Measurements from ENCODE around the gene CENPK. TPM values are rescaled to one million over a fixed set of nuclear protein-coding genes. Genes with fewer than 3 reads are reported as not detected.

The CENPK gene
- total RNA-seq, 1 donor from 2014 or later: 26.2 TPM

- Mint-ChIP-seq H3K36me3 (no peaks in the 10 kb centered on the region), H3K27me3 (ENCODE audit: low read depth) (no peaks in the 10 kb centered on the region), H3K9me3 (no peaks in the 10 kb centered on the region), H3K27ac (no peak overlapping the region), H3K4me3 (no peak overlapping the region), H3K4me1 (peaks cover 12% of the 10 kb centered on the region)
- DNase-seq (ENCODE audit: low spot score in 2 of 2, unreplicated experiment in 2 of 2): no peak
- no peak for TF ChIP-seq CTCF (IDR thresholded peaks at IDR 0.05; ENCODE audit: unreplicated experiment)
Observed at GRCh38 chr5:65474130-65474711, 88.7 kb downstream of the CENPK start.

GRCh38 chr5:65468633-65469032, 94.3 kb downstream of the CENPK start:
- Mint-ChIP-seq H3K4me1 (peaks cover 10% of the 10 kb centered on the region), H3K9me3 (no peaks in the 10 kb centered on the region), H3K36me3 (no peaks in the 10 kb centered on the region), H3K27ac (no peak overlapping the region), H3K27me3 (ENCODE audit: low read depth) (no peaks in the 10 kb centered on the region), H3K4me3 (no peak overlapping the region)
- DNase-seq (ENCODE audit: low spot score in 2 of 2, unreplicated experiment in 2 of 2): no peak
- no peak for TF ChIP-seq CTCF (IDR thresholded peaks at IDR 0.05; ENCODE audit: unreplicated experiment)

Other genes starting within 250 kb of the CENPK start
- gene ADAMTS6, start 81.2 kb downstream of the CENPK start, total RNA-seq: 17.3 to 20.6 TPM (median 17.7 TPM) in 3 replicates
- 53.3 to 56.8 TPM (median 54.6 TPM) in 3 replicates for gene PPWD1, start 128 bp upstream of the CENPK start, total RNA-seq
- gene TRIM23, start 61.2 kb upstream of the CENPK start, total RNA-seq: 18.1 to 20.4 TPM (median 18.9 TPM) in 3 replicates
- 3.5 to 4.0 TPM (median 3.7 TPM) in 3 replicates for gene SHLD3, start 61.9 kb upstream of the CENPK start, total RNA-seq
- 21.7 to 21.8 TPM (median 21.8 TPM) in 3 replicates for gene TRAPPC13, start 61.9 kb upstream of the CENPK start, total RNA-seq
- gene SGTB, start 158.9 kb upstream of the CENPK start, total RNA-seq: 6.4 to 9.4 TPM (median 8.6 TPM) in 3 replicates
- gene NLN, start 159.0 kb upstream of the CENPK start, total RNA-seq: 42.5 to 43.4 TPM (median 42.8 TPM) in 3 replicates

Measured in mesothelial cell of epicardium (in vitro differentiated cells).